ENCODE measurements around the gene LIN7C. TPM values are rescaled to one million over a fixed set of nuclear protein-coding genes. Genes with fewer than 3 reads are reported as not detected.

The LIN7C gene
- total and polyA plus RNA-seq, 2 of the 13 experiments (the other 11 are each of a cell fraction or from before 2014, with no cell fraction given) = 14.8 to 37.2 TPM

- peak; percentile 45; the same call in 1 of the 2 replicates for TF ChIP-seq TAF1 (CRISPR knock-in tag; IDR thresholded peaks at IDR 0.05)
- peak; percentile 24; the same call in 1 of the 2 replicates for TF ChIP-seq ZNF564 (CRISPR knock-in tag; IDR thresholded peaks at IDR 0.05)
- TF ChIP-seq THRA (CRISPR knock-in tag; IDR thresholded peaks at IDR 0.05; ENCODE audit: borderline replicate concordance) = no peak
- TF ChIP-seq HMG20B (CRISPR knock-in tag; conservative IDR thresholded peaks at IDR 0.05) = no peak
- no peak for TF ChIP-seq MED13 (CRISPR knock-in tag; IDR thresholded peaks at IDR 0.05)
- peak; percentile 69 for TF ChIP-seq PATZ1 (CRISPR knock-in tag; IDR thresholded peaks at IDR 0.05)
- TF ChIP-seq HNF1B (CRISPR knock-in tag; IDR thresholded peaks at IDR 0.05) = 0 out of 2 replicates have a peak, but pooled peaks have one; percentile 26
- 0 out of 2 replicates have a peak, but pooled peaks have one; percentile 57 for TF ChIP-seq THAP7 (CRISPR knock-in tag; IDR thresholded peaks at IDR 0.05)
- no peak for TF ChIP-seq NAIF1 (CRISPR knock-in tag; IDR thresholded peaks at IDR 0.05; ENCODE audit: borderline replicate concordance)
- 0 out of 2 replicates have a peak, but pooled peaks have one; percentile 10 for TF ChIP-seq ZNF878 (CRISPR knock-in tag; IDR thresholded peaks at IDR 0.05)
- no peak for TF ChIP-seq YEATS2 (CRISPR knock-in tag; IDR thresholded peaks at IDR 0.05; ENCODE audit: borderline replicate concordance)
- 0 out of 2 replicates have a peak, but pooled peaks have one; percentile 30 for TF ChIP-seq ZNF605 (CRISPR knock-in tag; IDR thresholded peaks at IDR 0.05)
- TF ChIP-seq HBP1 (CRISPR knock-in tag; IDR thresholded peaks at IDR 0.05; ENCODE audit: low read depth) = 0 out of 2 replicates have a peak, but pooled peaks have one; percentile 24
- 0 out of 2 replicates have a peak, but pooled peaks have one; percentile 10 for TF ChIP-seq TGIF2 (CRISPR knock-in tag; IDR thresholded peaks at IDR 0.05)
- TF ChIP-seq POLR2A (IDR thresholded peaks at IDR 0.05; ENCODE audit: insufficient read depth in 1 of 2, low read depth in 2 of 2, low read length in 2 of 2) = peak in 1 of 2 experiments; percentile 45; a peak in 1 of 4 replicates
- no peak for TF ChIP-seq ZXDC (CRISPR knock-in tag; IDR thresholded peaks at IDR 0.05)
Measured at GRCh38 chr11:27471589-27472397, 34.8 kb downstream of the LIN7C start (continued).
